Calu3 (cell line): ENCODE data around the gene PLA2R1. TPM values are rescaled to one million over a fixed set of nuclear protein-coding genes. Genes with fewer than 3 reads are reported as not detected.
A peak's percentile ranks its signal among the peaks of the same experiment; 100 is the strongest.

ENCODE experiments used
- BruUV-seq: library from RNA; stranded (reverse); fragments of 400-500 nt; replicated peaks from 2 replicates; lab custom pipeline; 2021; lab: Mats Ljungman, UMichigan
- CTCF ChIA-PET: fragments of 300-600 bp; sonication (Branson Sonifier 250); formaldehyde crosslinking; loops from one replicate; lab custom pipeline; 2022; ENCODE audit warnings: antibody characterized with exemption; lab: Charles Lee
- DNase-seq: peaks from one replicate; pipeline ENCODE4 v3.0.0; 2022
- H3K27ac Mint-ChIP-seq: one replicate; pipeline ENCODE4 v1.8.0; 2022; ENCODE audit warnings: mixed read lengths; ENCODE audit not compliant: unreplicated experiment
- H3K27me3 Mint-ChIP-seq: one replicate; pipeline ENCODE4 v1.8.0; 2022; ENCODE audit warnings: mixed read lengths; ENCODE audit not compliant: unreplicated experiment
- H3K36me3 Mint-ChIP-seq: one replicate; pipeline ENCODE4 v1.8.0; 2022; ENCODE audit warnings: mild to moderate bottlenecking, moderate library complexity, mixed read lengths; ENCODE audit not compliant: insufficient read depth, unreplicated experiment
- H3K4me1 Mint-ChIP-seq: one replicate; pipeline ENCODE4 v1.8.0; 2022; ENCODE audit warnings: mild to moderate bottlenecking, low read depth, mixed read lengths; ENCODE audit not compliant: unreplicated experiment
- H3K4me3 Mint-ChIP-seq: one replicate; pipeline ENCODE4 v1.8.0; 2022; ENCODE audit warnings: mild to moderate bottlenecking, low read depth, moderate library complexity, mixed read lengths; ENCODE audit not compliant: unreplicated experiment
- H3K9me3 Mint-ChIP-seq: one replicate; pipeline ENCODE4 v1.8.0; 2022; ENCODE audit warnings: low read depth, mixed read lengths; ENCODE audit not compliant: unreplicated experiment
- CTCF ChIP-seq: fragments of 200-600 bp; IDR thresholded peaks from one replicate; pipeline ENCODE4 v1.8.0; 2022; ENCODE audit warnings: antibody characterized with exemption; ENCODE audit not compliant: unreplicated experiment
- intact Hi-C: fragments of 100-400 bp; cut with micrococcal nuclease; formaldehyde crosslinking; loops from one replicate; pipeline ENCODE4 v1.10.0; 2022; ENCODE audit not compliant: unreplicated experiment
- total RNA-seq: library from RNA; stranded (reverse); gene quantifications from 2 replicates; pipeline ENCODE4 v1.2.3, GENCODE V29; 2022

PLA2R1 gene
- total RNA-seq, 1 experiment from 2014 or later, result 5.8 TPM

GRCh38 chr2:160063879-160064612 is 1.6 kb upstream of the PLA2R1 start:
- no TSS peak for BruUV-seq
- CTCF ChIA-PET, result interaction anchor here (0.7 kb wide), 1 partner anchor 11 kb away, joined by 4 read pairs; no protein-coding TSS in a partner anchor
- intact Hi-C loops, result no loop called here

GRCh38 chr2:160063271-160063670 is 856 bp upstream of the PLA2R1 start:
- peak overlapping the region; percentile 71 for H3K27ac Mint-ChIP-seq
- TF ChIP-seq CTCF, result no peak

More at GRCh38 chr2:160063879-160064612, 1.6 kb upstream of the PLA2R1 start:
- no peak for TF ChIP-seq CTCF
- Mint-ChIP-seq H3K4me1 (peaks cover 25% of the 10 kb centered on the region), H3K27me3 (no peaks in the 10 kb centered on the region), H3K36me3 (peaks cover 16% of the 10 kb centered on the region), H3K27ac (no peak overlapping the region), H3K9me3 (peaks cover 4% of the 10 kb centered on the region), H3K4me3 (no peak overlapping the region)
- no peak for DNase-seq

GRCh38 chr2:160061944-160062291 is 497 bp downstream of the PLA2R1 start:
- CTCF ChIA-PET, result no interaction called here
- H3K9me3 Mint-ChIP-seq, result peaks cover 4% of the 10 kb centered on the region
- no peak for DNase-seq
- BruUV-seq, result no TSS peak
- no peaks in the 10 kb centered on the region for H3K27me3 Mint-ChIP-seq
- H3K4me3 Mint-ChIP-seq, result peak overlapping the region; percentile 83
- peaks cover 16% of the 10 kb centered on the region for H3K36me3 Mint-ChIP-seq
- H3K4me1 Mint-ChIP-seq, result peaks cover 39% of the 10 kb centered on the region
- H3K27ac Mint-ChIP-seq, result peak overlapping the region; percentile 71
- TF ChIP-seq CTCF, result no peak
- intact Hi-C loops, result no loop called here

More at GRCh38 chr2:160063271-160063670, 856 bp upstream of the PLA2R1 start:
- DNase-seq, result no peak
- CTCF ChIA-PET, result no interaction called here
- peaks cover 4% of the 10 kb centered on the region for H3K9me3 Mint-ChIP-seq
- intact Hi-C loops, result no loop called here
- H3K4me3 Mint-ChIP-seq, result peak overlapping the region; percentile 83
- H3K4me1 Mint-ChIP-seq, result peaks cover 28% of the 10 kb centered on the region
- H3K27me3 Mint-ChIP-seq, result no peaks in the 10 kb centered on the region
- BruUV-seq, result no TSS peak
- H3K36me3 Mint-ChIP-seq, result peaks cover 16% of the 10 kb centered on the region

GRCh38 chr2:160061533-160061932 is 882 bp downstream of the PLA2R1 start:
- H3K27me3 Mint-ChIP-seq, result no peaks in the 10 kb centered on the region
- TF ChIP-seq CTCF, result no peak
- H3K36me3 Mint-ChIP-seq, result peaks cover 16% of the 10 kb centered on the region
- peak overlapping the region; percentile 83 for H3K4me3 Mint-ChIP-seq
- peaks cover 39% of the 10 kb centered on the region for H3K4me1 Mint-ChIP-seq
- peaks cover 3% of the 10 kb centered on the region for H3K9me3 Mint-ChIP-seq
- DNase-seq, result no peak
- no peak overlapping the region for H3K27ac Mint-ChIP-seq
- CTCF ChIA-PET, result no interaction called here
- no TSS peak for BruUV-seq
- intact Hi-C loops, result no loop called here
